Measurements from ENCODE around the gene DDX42.
"Not testable (repeated sequence)": the region's sequence is repeated elsewhere in the genome, so short reads cannot be mapped to it uniquely, and the experiment has no call there.

DDX42 gene

GRCh38 chr17:63792055-63792729, 18.2 kb downstream of the DDX42 start:
- Histone ChIP-seq H3K4me1 (ENCODE audit: insufficient read depth, low read length) (no peaks in the 10 kb centered on the region), H3K9me3 (ENCODE audit: control insufficient read depth, insufficient read depth, low read length) (no peaks in the 10 kb centered on the region; the same call in 1 of the 2 replicates), H3K36me3 (ENCODE audit: insufficient read depth, low read length) (peaks cover 55% of the 10 kb centered on the region), H3K9ac (ENCODE audit: low read depth, low read length) (no peak overlapping the region)

- not testable (repeated sequence) for H3K9me3 ChIP-seq (ENCODE audit: control insufficient read depth, insufficient read depth, low read length); H3K4me1 ChIP-seq (ENCODE audit: insufficient read depth, low read length); H3K9ac ChIP-seq (ENCODE audit: low read depth, low read length)
- H3K36me3 ChIP-seq (ENCODE audit: insufficient read depth, low read length), result peaks cover 64% of the 10 kb centered on the region
Observed at GRCh38 chr17:63796375-63796774, 22.4 kb downstream of the DDX42 start.

GRCh38 chr17:63798572-63799106, 24.7 kb downstream of the DDX42 start:
- H3K36me3 ChIP-seq (ENCODE audit: insufficient read depth, low read length), result peaks cover 66% of the 10 kb centered on the region
- H3K9me3 ChIP-seq (ENCODE audit: control insufficient read depth, insufficient read depth, low read length), result no peaks in the 10 kb centered on the region
- H3K4me1 ChIP-seq (ENCODE audit: insufficient read depth, low read length), result no peaks in the 10 kb centered on the region
- H3K9ac ChIP-seq (ENCODE audit: low read depth, low read length), result no peak overlapping the region

GRCh38 chr17:63800783-63801182, 26.8 kb downstream of the DDX42 start:
- H3K4me1 ChIP-seq (ENCODE audit: insufficient read depth, low read length), result no peaks in the 10 kb centered on the region
- H3K9me3 ChIP-seq (ENCODE audit: control insufficient read depth, insufficient read depth, low read length), result no peaks in the 10 kb centered on the region
- H3K36me3 ChIP-seq (ENCODE audit: insufficient read depth, low read length), result peaks cover 58% of the 10 kb centered on the region
- H3K9ac ChIP-seq (ENCODE audit: low read depth, low read length), result no peak overlapping the region

GRCh38 chr17:63804328-63804727, 30.4 kb downstream of the DDX42 start:
- H3K9me3 ChIP-seq (ENCODE audit: control insufficient read depth, insufficient read depth, low read length), result no peaks in the 10 kb centered on the region
- H3K36me3 ChIP-seq (ENCODE audit: insufficient read depth, low read length), result peaks cover 65% of the 10 kb centered on the region
- no peak overlapping the region for H3K9ac ChIP-seq (ENCODE audit: low read depth, low read length)
- no peaks in the 10 kb centered on the region for H3K4me1 ChIP-seq (ENCODE audit: insufficient read depth, low read length)

GRCh38 chr17:63805591-63805990, 31.6 kb downstream of the DDX42 start:
- Histone ChIP-seq H3K4me1 (ENCODE audit: insufficient read depth, low read length) (no peaks in the 10 kb centered on the region), H3K36me3 (ENCODE audit: insufficient read depth, low read length) (peaks cover 61% of the 10 kb centered on the region), H3K9me3 (ENCODE audit: control insufficient read depth, insufficient read depth, low read length) (no peaks in the 10 kb centered on the region)

GRCh38 chr17:63809970-63810369, 36.0 kb downstream of the DDX42 start:
- Histone ChIP-seq H3K9me3 (ENCODE audit: control insufficient read depth, insufficient read depth, low read length) (no peaks in the 10 kb centered on the region), H3K4me1 (ENCODE audit: insufficient read depth, low read length) (no peaks in the 10 kb centered on the region), H3K9ac (ENCODE audit: low read depth, low read length) (no peak overlapping the region), H3K36me3 (ENCODE audit: insufficient read depth, low read length) (peaks cover 77% of the 10 kb centered on the region)

More at GRCh38 chr17:63805591-63805990, 31.6 kb downstream of the DDX42 start:
- H3K9ac ChIP-seq (ENCODE audit: low read depth, low read length), result no peak overlapping the region

- no peaks in the 10 kb centered on the region for H3K9me3 ChIP-seq (ENCODE audit: control insufficient read depth, insufficient read depth, low read length)
- H3K9ac ChIP-seq (ENCODE audit: low read depth, low read length), result no peak overlapping the region
- H3K4me1 ChIP-seq (ENCODE audit: insufficient read depth, low read length), result no peaks in the 10 kb centered on the region
- peaks cover 87% of the 10 kb centered on the region for H3K36me3 ChIP-seq (ENCODE audit: insufficient read depth, low read length)
Observed at GRCh38 chr17:63816123-63816522, 42.2 kb downstream of the DDX42 start.

GRCh38 chr17:63816669-63817068, 42.7 kb downstream of the DDX42 start:
- Histone ChIP-seq H3K4me1 (ENCODE audit: insufficient read depth, low read length) (no peaks in the 10 kb centered on the region), H3K9ac (ENCODE audit: low read depth, low read length) (no peak overlapping the region), H3K36me3 (ENCODE audit: insufficient read depth, low read length) (peaks cover 84% of the 10 kb centered on the region), H3K9me3 (ENCODE audit: control insufficient read depth, insufficient read depth, low read length) (no peaks in the 10 kb centered on the region)

- H3K36me3 ChIP-seq (ENCODE audit: insufficient read depth, low read length), result peaks cover 84% of the 10 kb centered on the region
- no peaks in the 10 kb centered on the region for H3K9me3 ChIP-seq (ENCODE audit: control insufficient read depth, insufficient read depth, low read length)
- H3K9ac ChIP-seq (ENCODE audit: low read depth, low read length), result no peak overlapping the region
- H3K4me1 ChIP-seq (ENCODE audit: insufficient read depth, low read length), result no peaks in the 10 kb centered on the region
Observed at GRCh38 chr17:63817736-63818385, 43.9 kb downstream of the DDX42 start.

GRCh38 chr17:63819131-63819530, 45.2 kb downstream of the DDX42 start:
- Histone ChIP-seq H3K36me3 (ENCODE audit: insufficient read depth, low read length) (peaks cover 80% of the 10 kb centered on the region), H3K4me1 (ENCODE audit: insufficient read depth, low read length) (no peaks in the 10 kb centered on the region), H3K9me3 (ENCODE audit: control insufficient read depth, insufficient read depth, low read length) (no peaks in the 10 kb centered on the region), H3K9ac (ENCODE audit: low read depth, low read length) (no peak overlapping the region)

GRCh38 chr17:63819585-63820537, 45.9 kb downstream of the DDX42 start:
- no peaks in the 10 kb centered on the region for H3K9me3 ChIP-seq (ENCODE audit: control insufficient read depth, insufficient read depth, low read length)
- no peak overlapping the region for H3K9ac ChIP-seq (ENCODE audit: low read depth, low read length)
- H3K36me3 ChIP-seq (ENCODE audit: insufficient read depth, low read length), result peaks cover 82% of the 10 kb centered on the region
- no peaks in the 10 kb centered on the region for H3K4me1 ChIP-seq (ENCODE audit: insufficient read depth, low read length)

- Histone ChIP-seq H3K4me1 (ENCODE audit: insufficient read depth, low read length) (0 out of 2 replicates have a peak, but pooled peaks cover 5% of the 10 kb centered on the region), H3K36me3 (ENCODE audit: insufficient read depth, low read length) (peaks cover 82% of the 10 kb centered on the region), H3K9ac (ENCODE audit: low read depth, low read length) (no peak overlapping the region), H3K9me3 (ENCODE audit: control insufficient read depth, insufficient read depth, low read length) (no peaks in the 10 kb centered on the region)
Observed at GRCh38 chr17:63820963-63821561, 47.1 kb downstream of the DDX42 start.

GRCh38 chr17:63821804-63822203, 47.8 kb downstream of the DDX42 start:
- H3K9ac ChIP-seq (ENCODE audit: low read depth, low read length), result no peak overlapping the region
- H3K4me1 ChIP-seq (ENCODE audit: insufficient read depth, low read length), result 0 out of 2 replicates have a peak, but pooled peaks cover 5% of the 10 kb centered on the region
- H3K36me3 ChIP-seq (ENCODE audit: insufficient read depth, low read length), result peaks cover 74% of the 10 kb centered on the region
- no peaks in the 10 kb centered on the region for H3K9me3 ChIP-seq (ENCODE audit: control insufficient read depth, insufficient read depth, low read length)
